Common myeloid progenitor, CD34-positive (primary cell): ENCODE data around the gene ERBIN.
"Not testable (repeated sequence)": the region's sequence is repeated elsewhere in the genome, so short reads cannot be mapped to it uniquely, and the experiment has no call there.

Experiments
- CTCF ChIA-PET: fragments of 350-600 bp; sonication (Branson Sonifier 250); formaldehyde crosslinking; loops from one replicate; lab custom pipeline; 2021; ENCODE audit warnings: antibody characterized with exemption; lab: Charles Lee
- POLR2A ChIA-PET: fragments of 350-600 bp; sonication (Branson Sonifier 250); formaldehyde crosslinking; loops from one replicate; lab custom pipeline; 2021; ENCODE audit warnings: antibody characterized with exemption; lab: Charles Lee
- DNase-seq, 3 donors: peaks; one replicate each; pipeline versions ENCODE4 v3.0.0 to v3.0.0-alpha.2; 2013
- H3K27ac ChIP-seq, 2 experiments: 1 replicate in 1 of 2; 2 replicates in 1 of 2; pipeline ENCODE4 v1.7.0; 2013; ENCODE audit warnings: inconsistent platforms in 2 of 2, low read length in 2 of 2, mild to moderate bottlenecking in 2 of 2, low read depth in 1 of 2, moderate library complexity in 1 of 2; ENCODE audit not compliant: severe bottlenecking in 2 of 2, insufficient read depth in 1 of 2, poor library complexity in 1 of 2
- H3K27me3 ChIP-seq, 5 experiments: replicated peaks in 2 of 5; 1 replicate in 3 of 5; 2 replicates in 2 of 5; pipeline versions ENCODE4 v1.6.1 to v1.7.0; 2013; ENCODE audit warnings: low read length in 4 of 5, mild to moderate bottlenecking in 2 of 5, moderate library complexity in 2 of 5, inconsistent platforms in 1 of 5; ENCODE audit not compliant: insufficient read depth in 5 of 5, control insufficient read depth in 4 of 5
- H3K36me3 ChIP-seq, 4 experiments: 1 replicate in 2 of 4; 2 replicates in 2 of 4; pipeline versions ENCODE4 v1.6.1 to v1.7.0; 2013; ENCODE audit warnings: low read length in 3 of 4, control low read depth in 1 of 4, mild to moderate bottlenecking in 1 of 4; ENCODE audit not compliant: control insufficient read depth in 4 of 4, insufficient read depth in 4 of 4
- H3K4me1 ChIP-seq, 4 experiments: 1 replicate in 3 of 4; 2 replicates in 1 of 4; pipeline versions ENCODE4 v1.6.1 to v1.7.1; 2013; ENCODE audit warnings: low read length in 3 of 4, mild to moderate bottlenecking in 3 of 4, control low read depth in 1 of 4, inconsistent platforms in 1 of 4, moderate library complexity in 1 of 4; ENCODE audit not compliant: control insufficient read depth in 4 of 4, insufficient read depth in 4 of 4; ENCODE audit errors: control extremely low read depth in 1 of 4
- H3K4me3 ChIP-seq, 7 experiments: 1 replicate in 4 of 7; 2 replicates in 3 of 7; pipeline versions ENCODE4 v1.5.1 to v1.7.0; 2013; ENCODE audit warnings: mild to moderate bottlenecking in 7 of 7, low read length in 6 of 7, moderate library complexity in 6 of 7, inconsistent platforms in 2 of 7, low read depth in 2 of 7, control low read depth in 1 of 7; ENCODE audit not compliant: insufficient read depth in 4 of 7, control insufficient read depth in 1 of 7; ENCODE audit errors: extremely low read depth in 1 of 7
- H3K9me3 ChIP-seq, 5 experiments: 1 replicate in 4 of 5; 2 replicates in 1 of 5; pipeline versions ENCODE4 v1.6.1 to v1.7.1; 2013; ENCODE audit warnings: low read length in 4 of 5, mild to moderate bottlenecking in 2 of 5, inconsistent platforms in 1 of 5, low read depth in 1 of 5, moderate library complexity in 1 of 5; ENCODE audit not compliant: control insufficient read depth in 4 of 5, insufficient read depth in 2 of 5; ENCODE audit errors: control extremely low read depth in 1 of 5
- WGBS: methylation state at CpG from one replicate; pipeline ENCODE4 v1.1.5; 2013; ENCODE audit not compliant: insufficient coverage; 5-methylcytosine and 5-hydroxymethylcytosine counted together

ERBIN gene

DNA sequence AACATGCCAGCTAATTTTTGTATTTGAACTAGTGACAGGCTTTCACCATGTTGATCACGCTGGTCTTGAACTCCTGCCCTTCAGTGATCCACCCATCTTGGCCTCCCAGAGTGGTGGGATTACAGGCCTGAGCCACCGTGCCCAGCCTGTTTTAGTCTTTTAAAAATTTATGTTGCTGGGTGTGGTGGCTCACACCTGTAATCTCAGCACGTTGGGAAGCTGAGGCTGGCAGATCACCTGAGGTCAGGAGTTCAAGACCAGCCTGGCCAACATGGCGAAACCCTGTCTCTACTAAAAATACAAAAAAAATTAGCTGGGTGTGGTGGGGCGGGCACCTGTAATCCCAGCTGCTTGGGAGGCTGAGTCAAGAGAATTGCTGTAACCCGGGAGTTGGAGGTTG is 10.7 kb upstream of the ERBIN start:
- POLR2A ChIA-PET, H3K36me3 ChIP-seq, H3K27me3 ChIP-seq, CTCF ChIA-PET, H3K27ac ChIP-seq, H3K4me1 ChIP-seq, H3K9me3 ChIP-seq, DNase-seq, H3K4me3 ChIP-seq: not testable (repeated sequence)
- 100% methylated on average over 4 of the region's 6 CpGs for WGBS

DNA sequence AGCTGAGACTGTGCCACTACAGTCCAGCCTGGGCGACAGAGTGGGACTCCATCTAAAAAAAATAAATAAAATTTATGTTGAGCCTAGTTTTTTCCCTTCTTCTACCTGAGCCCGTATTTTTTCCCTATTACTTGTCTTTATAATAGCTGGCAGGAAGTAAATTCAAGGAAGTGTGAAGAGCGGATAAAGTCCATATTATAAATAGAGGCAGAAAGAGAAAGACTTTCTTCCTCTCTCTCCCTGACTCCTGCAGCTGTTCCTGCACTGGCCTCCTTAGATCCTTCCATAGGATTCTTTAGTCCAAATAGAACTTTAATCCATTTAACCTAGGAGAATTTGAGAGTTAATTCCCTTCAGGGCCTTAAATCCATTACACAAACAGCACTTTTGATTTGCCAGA is 10.3 kb upstream of the ERBIN start:
- no CpG with 5 or more reads among the region's 3 CpGs for WGBS
- DNase-seq = no peak
- Histone ChIP-seq H3K27me3 (no peaks in the 10 kb centered on the region), H3K4me1 (peaks cover 2 to 8% (median 4%) of the 10 kb centered on the region in 4 experiments), H3K9me3 (no peaks in the 10 kb centered on the region), H3K36me3 (no peaks in the 10 kb centered on the region), H3K27ac (no peak overlapping the region), H3K4me3 (no peak overlapping the region)
- CTCF ChIA-PET = no interaction called here
- POLR2A ChIA-PET = no interaction called here

DNA sequence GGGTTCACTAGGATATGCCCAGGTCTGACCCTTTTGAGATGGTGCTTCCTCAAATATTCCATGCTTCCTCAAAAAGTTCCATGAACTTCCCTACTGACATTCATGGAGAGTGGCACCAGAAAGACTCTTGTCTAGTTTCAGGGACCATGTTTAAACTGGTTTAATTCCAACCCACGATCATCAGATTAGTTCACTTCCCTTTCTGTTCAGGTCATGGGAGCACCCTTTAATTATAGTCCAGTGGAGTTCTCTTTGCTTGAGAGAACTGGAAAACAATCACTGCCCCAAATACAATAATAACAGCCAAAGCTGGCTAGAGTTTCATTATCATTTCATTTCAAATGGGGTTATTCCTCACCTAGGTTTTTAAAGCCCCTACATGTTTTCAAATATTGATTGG is 9.7 kb upstream of the ERBIN start:
- CTCF ChIA-PET = no interaction called here
- H3K4me1 ChIP-seq = peaks cover 2 to 13% (median 4%) of the 10 kb centered on the region in 4 experiments
- POLR2A ChIA-PET = no interaction called here
- WGBS = 0% methylated on average over 1 of the region's 1 CpG
- H3K27me3 ChIP-seq = no peaks in the 10 kb centered on the region
- no peak for DNase-seq
- H3K9me3 ChIP-seq = no peaks in the 10 kb centered on the region
- no peak overlapping the region for H3K4me3 ChIP-seq
- no peak overlapping the region for H3K27ac ChIP-seq
- H3K36me3 ChIP-seq = no peaks in the 10 kb centered on the region

DNA sequence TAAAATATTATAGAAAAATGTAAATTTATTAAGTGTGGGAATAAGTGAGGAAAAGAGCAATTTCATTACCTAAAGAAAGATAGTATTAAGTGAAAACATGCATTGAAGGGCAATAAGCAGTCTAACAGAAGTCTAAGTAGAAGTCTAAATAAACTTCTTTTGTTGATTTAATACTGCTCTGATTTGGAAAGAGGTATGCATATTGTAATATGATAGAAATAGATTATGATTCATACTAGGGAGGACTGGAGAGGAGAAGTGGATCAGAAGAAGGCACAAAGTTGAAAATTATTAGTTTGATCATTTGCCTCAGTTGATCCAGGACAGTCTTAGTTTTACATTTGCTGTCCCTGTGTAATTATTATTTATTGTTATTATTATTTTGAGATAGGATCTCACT is 6.6 kb upstream of the ERBIN start:
- DNase-seq = no peak
- H3K9me3 ChIP-seq = no peaks in the 10 kb centered on the region
- H3K36me3 ChIP-seq = no peaks in the 10 kb centered on the region
- H3K4me3 ChIP-seq = no peak overlapping the region
- no peaks in the 10 kb centered on the region for H3K27me3 ChIP-seq
- H3K4me1 ChIP-seq = peaks cover 4 to 18% (median 9%) of the 10 kb centered on the region in 4 experiments
- no peak overlapping the region for H3K27ac ChIP-seq
- ChIA-PET CTCF (interaction anchor here (1.1 kb wide), 1 partner anchor 104 kb away, joined by 3 read pairs; no protein-coding TSS in a partner anchor), POLR2A (no interaction called here)

DNA sequence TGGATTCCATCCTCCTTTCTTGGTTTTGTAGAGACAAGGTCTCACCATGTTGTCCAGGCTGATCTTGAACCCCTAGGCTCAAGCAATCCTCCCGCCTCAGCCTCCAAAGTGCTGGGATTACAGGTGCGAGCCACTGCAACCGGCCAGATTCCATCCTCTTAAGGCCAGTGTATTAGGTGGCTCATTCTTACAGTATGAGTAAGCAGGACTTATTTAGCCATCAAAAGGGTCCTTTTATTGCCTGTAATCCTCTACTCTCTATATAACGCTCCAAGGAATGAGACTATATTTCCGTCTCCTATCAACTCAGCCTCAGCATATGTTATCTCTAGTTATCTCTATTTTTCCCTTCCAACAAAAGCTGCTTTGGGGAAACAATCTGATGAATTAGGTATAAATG is 3.0 kb upstream of the ERBIN start:
- H3K36me3 ChIP-seq = no peaks in the 10 kb centered on the region
- H3K9me3 ChIP-seq = no peaks in the 10 kb centered on the region
- no peak for DNase-seq
- no peaks in the 10 kb centered on the region for H3K27me3 ChIP-seq
- POLR2A ChIA-PET = no interaction called here
- H3K4me3 ChIP-seq = no peak overlapping the region
- CTCF ChIA-PET = no interaction called here
- WGBS = 89% methylated on average over 3 of the region's 5 CpGs
- H3K4me1 ChIP-seq = peaks cover 6 to 24% (median 14%) of the 10 kb centered on the region in 4 experiments
- no peak overlapping the region for H3K27ac ChIP-seq

DNA sequence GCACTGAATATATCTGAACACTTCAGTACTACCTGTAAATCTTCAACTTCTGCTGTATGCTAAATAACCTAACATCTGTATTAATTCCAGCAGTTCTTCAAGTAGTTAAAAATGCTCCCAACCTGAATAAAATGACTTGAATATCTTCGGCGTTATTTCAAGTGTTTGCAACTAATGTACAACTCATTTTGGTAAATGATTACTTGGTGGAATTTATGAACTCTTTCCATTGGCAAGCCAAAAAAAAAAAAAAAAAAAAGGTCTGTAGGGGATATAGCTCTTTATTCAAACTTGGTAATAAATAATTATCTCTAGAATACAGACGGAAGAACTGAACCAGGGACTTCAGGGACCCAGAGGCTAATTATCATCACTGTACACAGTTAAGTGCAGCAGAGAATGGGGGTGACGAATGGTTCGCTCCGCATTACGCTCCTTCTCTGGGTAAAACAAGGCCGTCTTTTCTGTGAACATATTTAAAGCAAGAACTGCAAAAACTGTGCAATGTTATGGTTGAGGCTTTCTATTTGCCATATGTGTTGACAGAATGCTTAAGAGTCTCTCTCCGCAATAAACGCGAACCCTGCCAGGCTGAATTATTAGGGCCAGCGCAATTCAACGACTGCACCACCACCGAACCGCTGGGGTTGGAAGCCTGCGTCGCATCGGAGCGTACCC is 1.9 kb upstream of the ERBIN start:
- Histone ChIP-seq H3K27ac (peak overlapping the region; percentile 52 to 84), H3K4me3 (peak overlapping the region; percentile 50 to 97 (median 84)), H3K27me3 (no peaks in the 10 kb centered on the region), H3K4me1 (peaks cover 6 to 33% (median 24%) of the 10 kb centered on the region in 4 experiments), H3K9me3 (no peaks in the 10 kb centered on the region), H3K36me3 (no peaks in the 10 kb centered on the region)
- ChIA-PET CTCF (interaction anchor here (0.8 to 1.7 kb wide), 5 partner anchors 23 to 166 kb away, joined by 3 to 6 read pairs (median 5); no protein-coding TSS in a partner anchor), POLR2A (interaction anchor here (0.6 to 1.0 kb wide), 2 partner anchors 38 to 116 kb away, joined by 3 to 4 read pairs; no protein-coding TSS in a partner anchor)
- WGBS = 2% methylated on average over 16 of the region's 19 CpGs
- no peak for DNase-seq

DNA sequence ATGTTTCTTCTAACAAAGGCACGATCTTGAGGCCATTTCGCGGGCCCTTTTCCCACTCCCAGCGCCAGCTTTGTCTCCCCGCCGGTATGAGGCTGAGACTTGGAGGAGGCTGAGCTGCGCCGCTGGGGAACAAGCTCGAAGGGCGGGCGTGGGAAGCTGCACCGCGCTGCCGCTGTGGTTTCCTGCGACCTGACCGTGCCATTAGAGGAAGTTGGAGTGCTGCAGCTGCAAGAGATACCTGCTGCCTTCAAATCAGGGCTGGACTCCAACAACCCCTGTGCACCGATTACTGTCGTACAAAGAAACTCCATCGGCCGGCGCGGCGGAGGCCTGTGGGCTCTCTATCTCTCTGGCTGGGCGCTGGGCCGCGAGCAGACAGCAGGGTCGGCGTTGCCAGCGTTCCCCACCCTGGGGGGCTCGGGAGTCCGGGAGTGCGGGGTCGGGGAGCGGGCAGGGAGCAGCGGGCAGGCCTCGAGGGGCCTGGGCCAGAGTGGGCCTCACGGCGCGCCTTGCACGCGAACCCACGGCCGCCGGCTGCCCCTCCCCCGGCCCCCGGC is 1.3 kb upstream of the ERBIN start:
- ChIA-PET CTCF (interaction anchor here (0.8 to 1.7 kb wide), 5 partner anchors 23 to 166 kb away, joined by 3 to 6 read pairs (median 5); no protein-coding TSS in a partner anchor), POLR2A (interaction anchor here (0.6 to 1.0 kb wide), 2 partner anchors 39 to 116 kb away, joined by 3 to 4 read pairs; no protein-coding TSS in a partner anchor)
- DNase-seq = peak; percentile 93 to 98 (median 97)
- Histone ChIP-seq H3K4me3 (peak overlapping the region; percentile 50 to 97 (median 84)), H3K4me1 (peaks cover 6 to 33% (median 26%) of the 10 kb centered on the region in 4 experiments), H3K36me3 (peaks cover 0 to 4% (median 0%) of the 10 kb centered on the region in 4 experiments), H3K27me3 (no peaks in the 10 kb centered on the region), H3K9me3 (no peaks in the 10 kb centered on the region), H3K27ac (peak overlapping the region; percentile 52 to 84)
- under 1% methylated on average over 44 of the region's 46 CpGs for WGBS
